HepG2 (cell line): ENCODE measurements around the gene CRYM. TPM values are rescaled to one million over a fixed set of nuclear protein-coding genes. Genes with fewer than 3 reads are reported as not detected.

Source experiments
- FOXM1 ChIP-seq: sonication (generic); formaldehyde crosslinking; IDR thresholded peaks from 2 replicates; pipeline ENCODE4 v1.5.0; 2020; ENCODE audit warnings: missing genetic modification reagents
- KDM2A ChIP-seq: sonication (generic); formaldehyde crosslinking; IDR thresholded peaks from 2 replicates; pipeline ENCODE4 v1.4.0; 2020; ENCODE audit warnings: low read depth, missing genetic modification reagents, borderline replicate concordance
- KLF12 ChIP-seq: sonication (generic); formaldehyde crosslinking; IDR thresholded peaks from 2 replicates; pipeline ENCODE4 v1.4.0; 2020; ENCODE audit warnings: missing genetic modification reagents, borderline replicate concordance
- KLF13 ChIP-seq: sonication (generic); formaldehyde crosslinking; IDR thresholded peaks from 2 replicates; pipeline ENCODE4 v1.4.0; 2020; ENCODE audit warnings: mild to moderate bottlenecking, missing genetic modification reagents
- NR2C2 ChIP-seq: sonication (generic); formaldehyde crosslinking; IDR thresholded peaks from 2 replicates; pipeline ENCODE4 v1.4.0; 2020; ENCODE audit warnings: missing genetic modification reagents, mild to moderate bottlenecking, moderate library complexity, borderline replicate concordance
- RAD21 ChIP-seq: fragments of 450-650 bp; formaldehyde crosslinking; IDR thresholded peaks from 2 replicates; pipeline ENCODE4 v1.5.0; 2020; ENCODE audit warnings: mild to moderate bottlenecking
- SIN3B ChIP-seq: fragments of 150-350 bp; IDR thresholded peaks from 2 replicates; pipeline ENCODE4 v1.6.1; 2014; ENCODE audit warnings: low read length
- TEAD3 ChIP-seq: optimal IDR thresholded peaks from 2 replicates; pipeline ENCODE3; 2016; ENCODE audit warnings: borderline replicate concordance
- TOE1 ChIP-seq: sonication (generic); formaldehyde crosslinking; IDR thresholded peaks from 2 replicates; pipeline ENCODE4 v1.4.0; 2020; ENCODE audit warnings: mild to moderate bottlenecking, missing genetic modification reagents
- TOPORS ChIP-seq: sonication (generic); formaldehyde crosslinking; IDR thresholded peaks from 2 replicates; pipeline ENCODE4 v1.8.0; 2023; ENCODE audit warnings: mild to moderate bottlenecking, missing genetic modification reagents
- ZNF160 ChIP-seq: sonication (generic); formaldehyde crosslinking; IDR thresholded peaks from 2 replicates; pipeline ENCODE4 v1.8.0; 2022; ENCODE audit warnings: mild to moderate bottlenecking, inconsistent platforms, missing genetic modification reagents
- ZNF326 ChIP-seq: sonication (generic); formaldehyde crosslinking; IDR thresholded peaks from 2 replicates; pipeline ENCODE4 v1.4.0; 2020; ENCODE audit warnings: missing genetic modification reagents, borderline replicate concordance
- ZNF510 ChIP-seq: sonication (generic); formaldehyde crosslinking; IDR thresholded peaks from 2 replicates; pipeline ENCODE4 v1.4.0; 2020; ENCODE audit warnings: low read depth, mild to moderate bottlenecking, missing genetic modification reagents
- ZNF572 ChIP-seq: sonication (generic); formaldehyde crosslinking; IDR thresholded peaks from 2 replicates; pipeline ENCODE4 v1.5.1; 2020; ENCODE audit warnings: mild to moderate bottlenecking, missing genetic modification reagents
- ZNF790 ChIP-seq: sonication (generic); formaldehyde crosslinking; IDR thresholded peaks from 2 replicates; pipeline ENCODE4 v1.8.0; 2022; ENCODE audit warnings: missing genetic modification reagents, mild to moderate bottlenecking, borderline replicate concordance
- ZSCAN22 ChIP-seq: sonication (generic); formaldehyde crosslinking; IDR thresholded peaks from 2 replicates; pipeline ENCODE4 v1.4.0; 2020; ENCODE audit warnings: mild to moderate bottlenecking, missing genetic modification reagents
- polyA plus RNA-seq, 8 experiments: library from polyadenylated mRNA; depleted of rRNA in 3 of 8; stranded (reverse) in 7 of 8; unstranded in 1 of 8; fragments of >200 nt; fragmentation: Illumina TruSeq in 4 of 8; extraction: Trizol in 4 of 8; gene quantifications; 2 replicates each; pipeline versions ENCODE4 v1.2.1 to v1.2.3, GENCODE V29; 2011 to 2016; ENCODE audit warnings: low read depth in 4 of 8, missing spikeins in 1 of 8, mixed read lengths in 1 of 8; ENCODE audit not compliant: insufficient read depth in 1 of 8
- total RNA-seq, 5 experiments: library from RNA; depleted of rRNA; stranded (reverse); fragments of >200 nt; fragmentation: Illumina TruSeq; extraction: Trizol; gene quantifications; 2 replicates each; pipeline ENCODE4 v1.2.3, GENCODE V29; 2016; ENCODE audit warnings: low read depth in 1 of 5
- TF ChIP-seq, protein P1 (sequence below): sonication (generic); formaldehyde crosslinking; IDR thresholded peaks from 2 replicates; pipeline ENCODE4 v1.8.0; 2022; ENCODE audit warnings: mild to moderate bottlenecking, missing genetic modification reagents, borderline replicate concordance
- TF ChIP-seq, protein P2 (sequence below): IDR thresholded peaks from 2 replicates; pipeline ENCODE4 v1.6.1; 2016
- TF ChIP-seq, protein P3 (sequence below): sonication (generic); formaldehyde crosslinking; IDR thresholded peaks from 2 replicates; pipeline ENCODE4 v1.4.0; 2020; ENCODE audit warnings: low read depth, mild to moderate bottlenecking, missing genetic modification reagents
- TF ChIP-seq, protein P4 (sequence below): IDR thresholded peaks from 2 replicates; pipeline ENCODE4 v1.6.1; 2018; ENCODE audit warnings: missing genetic modification reagents
- TF ChIP-seq, protein P5 (sequence below): IDR thresholded peaks from 2 replicates; pipeline ENCODE4 v1.6.1; 2016; ENCODE audit warnings: missing compliant biosample characterization, missing genetic modification reagents, borderline replicate concordance
- TF ChIP-seq, protein P6 (sequence below): IDR thresholded peaks from 2 replicates; pipeline ENCODE4 v1.6.1; 2016; ENCODE audit warnings: missing compliant biosample characterization, missing genetic modification reagents, borderline replicate concordance

The CRYM gene
- total and polyA plus RNA-seq, 2 of the 13 experiments (the other 11 are each of a cell fraction or from before 2014, with no cell fraction given), result 1.9 to 2.2 TPM

DNA sequence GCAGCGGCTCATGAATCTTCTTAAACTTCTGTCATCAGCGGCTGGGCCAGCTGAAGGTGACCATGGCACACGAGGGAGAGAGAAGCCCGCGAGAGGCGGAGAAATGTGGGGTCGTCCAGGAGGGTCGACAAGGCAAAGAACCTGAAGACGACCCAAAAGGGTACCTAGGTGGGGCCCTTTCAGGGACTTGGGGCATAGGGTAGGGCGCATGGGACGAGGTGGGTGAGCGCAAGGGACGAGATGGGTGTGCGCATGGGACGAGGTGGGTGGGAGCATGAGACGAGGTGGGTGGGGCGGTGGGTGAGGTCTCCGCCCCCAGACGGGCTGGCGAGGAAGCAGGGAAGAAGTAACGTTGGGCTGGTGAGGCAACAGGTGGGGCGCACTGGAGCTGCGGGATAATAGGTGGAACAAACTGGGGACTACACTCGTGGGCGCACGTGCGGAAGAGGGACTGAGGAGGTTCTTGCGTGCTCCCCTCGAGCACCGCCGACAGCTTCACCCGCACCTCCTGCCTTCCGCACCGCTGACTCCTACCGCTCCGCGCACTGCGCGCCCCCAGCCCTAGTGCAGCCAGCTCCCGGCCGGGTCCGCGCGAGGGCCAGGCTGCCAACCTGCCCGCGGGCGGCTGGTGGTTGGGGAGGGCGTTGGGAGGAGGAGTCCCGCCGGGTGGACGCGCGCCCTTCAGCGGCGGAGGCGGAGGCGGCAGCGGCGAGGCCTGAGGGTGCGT lies 23.2 kb upstream of the CRYM start (continued):
- TF ChIP-seq, protein P1, sequence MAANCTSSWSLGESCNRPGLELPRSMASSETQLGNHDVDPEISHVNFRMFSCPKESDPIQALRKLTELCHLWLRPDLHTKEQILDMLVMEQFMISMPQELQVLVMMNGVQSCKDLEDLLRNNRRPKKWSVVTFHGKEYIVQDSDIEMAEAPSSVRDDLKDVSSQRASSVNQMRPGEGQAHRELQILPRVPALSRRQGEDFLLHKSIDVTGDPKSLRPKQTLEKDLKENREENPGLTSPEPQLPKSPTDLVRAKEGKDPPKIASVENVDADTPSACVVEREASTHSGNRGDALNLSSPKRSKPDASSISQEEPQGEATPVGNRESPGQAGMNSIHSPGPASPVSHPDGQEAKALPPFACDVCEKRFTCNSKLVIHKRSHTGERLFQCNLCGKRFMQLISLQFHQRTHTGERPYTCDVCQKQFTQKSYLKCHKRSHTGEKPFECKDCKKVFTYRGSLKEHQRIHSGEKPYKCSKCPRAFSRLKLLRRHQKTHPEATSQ, result peak; percentile 94
- peak; percentile 96 for TF ChIP-seq KDM2A (CRISPR knock-in tag)
- no peak; the same call in 1 of the 2 replicates for TF ChIP-seq KLF13 (CRISPR knock-in tag)
- peak; percentile 76 for TF ChIP-seq TEAD3 (CRISPR knock-in tag)
- peak; percentile 44; the same call in 1 of the 2 replicates for TF ChIP-seq FOXM1
- TF ChIP-seq, protein P2, sequence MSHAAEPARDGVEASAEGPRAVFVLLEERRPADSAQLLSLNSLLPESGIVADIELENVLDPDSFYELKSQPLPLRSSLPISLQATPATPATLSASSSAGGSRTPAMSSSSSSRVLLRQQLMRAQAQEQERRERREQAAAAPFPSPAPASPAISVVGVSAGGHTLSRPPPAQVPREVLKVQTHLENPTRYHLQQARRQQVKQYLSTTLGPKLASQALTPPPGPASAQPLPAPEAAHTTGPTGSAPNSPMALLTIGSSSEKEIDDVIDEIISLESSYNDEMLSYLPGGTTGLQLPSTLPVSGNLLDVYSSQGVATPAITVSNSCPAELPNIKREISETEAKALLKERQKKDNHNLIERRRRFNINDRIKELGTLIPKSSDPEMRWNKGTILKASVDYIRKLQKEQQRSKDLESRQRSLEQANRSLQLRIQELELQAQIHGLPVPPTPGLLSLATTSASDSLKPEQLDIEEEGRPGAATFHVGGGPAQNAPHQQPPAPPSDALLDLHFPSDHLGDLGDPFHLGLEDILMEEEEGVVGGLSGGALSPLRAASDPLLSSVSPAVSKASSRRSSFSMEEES (CRISPR knock-in tag), result peak; percentile 28; the same call in 1 of the 2 replicates
- TF ChIP-seq, protein P3, sequence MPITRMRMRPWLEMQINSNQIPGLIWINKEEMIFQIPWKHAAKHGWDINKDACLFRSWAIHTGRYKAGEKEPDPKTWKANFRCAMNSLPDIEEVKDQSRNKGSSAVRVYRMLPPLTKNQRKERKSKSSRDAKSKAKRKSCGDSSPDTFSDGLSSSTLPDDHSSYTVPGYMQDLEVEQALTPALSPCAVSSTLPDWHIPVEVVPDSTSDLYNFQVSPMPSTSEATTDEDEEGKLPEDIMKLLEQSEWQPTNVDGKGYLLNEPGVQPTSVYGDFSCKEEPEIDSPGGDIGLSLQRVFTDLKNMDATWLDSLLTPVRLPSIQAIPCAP, result peak; percentile 73; the same call in 1 of the 2 replicates
- TF ChIP-seq ZNF572 (CRISPR knock-in tag), result no peak
- no peak; the same call in 1 of the 2 replicates for TF ChIP-seq NR2C2
- TF ChIP-seq ZNF326, result no peak
- peak; percentile 84; the same call in 1 of the 2 replicates for TF ChIP-seq RAD21 (CRISPR knock-in tag)
- TF ChIP-seq ZNF510 (CRISPR knock-in tag), result no peak
- TF ChIP-seq, protein P4, sequence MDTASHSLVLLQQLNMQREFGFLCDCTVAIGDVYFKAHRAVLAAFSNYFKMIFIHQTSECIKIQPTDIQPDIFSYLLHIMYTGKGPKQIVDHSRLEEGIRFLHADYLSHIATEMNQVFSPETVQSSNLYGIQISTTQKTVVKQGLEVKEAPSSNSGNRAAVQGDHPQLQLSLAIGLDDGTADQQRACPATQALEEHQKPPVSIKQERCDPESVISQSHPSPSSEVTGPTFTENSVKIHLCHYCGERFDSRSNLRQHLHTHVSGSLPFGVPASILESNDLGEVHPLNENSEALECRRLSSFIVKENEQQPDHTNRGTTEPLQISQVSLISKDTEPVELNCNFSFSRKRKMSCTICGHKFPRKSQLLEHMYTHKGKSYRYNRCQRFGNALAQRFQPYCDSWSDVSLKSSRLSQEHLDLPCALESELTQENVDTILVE, result no peak
- TF ChIP-seq SIN3B, result no peak
- peak; percentile 74; the same call in 1 of the 2 replicates for TF ChIP-seq ZNF790 (CRISPR knock-in tag)
- no peak for TF ChIP-seq TOE1 (CRISPR knock-in tag)
- TF ChIP-seq ZNF160 (CRISPR knock-in tag), result peak; percentile 88; the same call in 1 of the 2 replicates
- no peak for TF ChIP-seq TOPORS (CRISPR knock-in tag)
- TF ChIP-seq, protein P5, sequence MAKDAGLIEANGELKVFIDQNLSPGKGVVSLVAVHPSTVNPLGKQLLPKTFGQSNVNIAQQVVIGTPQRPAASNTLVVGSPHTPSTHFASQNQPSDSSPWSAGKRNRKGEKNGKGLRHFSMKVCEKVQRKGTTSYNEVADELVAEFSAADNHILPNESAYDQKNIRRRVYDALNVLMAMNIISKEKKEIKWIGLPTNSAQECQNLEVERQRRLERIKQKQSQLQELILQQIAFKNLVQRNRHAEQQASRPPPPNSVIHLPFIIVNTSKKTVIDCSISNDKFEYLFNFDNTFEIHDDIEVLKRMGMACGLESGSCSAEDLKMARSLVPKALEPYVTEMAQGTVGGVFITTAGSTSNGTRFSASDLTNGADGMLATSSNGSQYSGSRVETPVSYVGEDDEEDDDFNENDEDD, result peak; percentile 91
- TF ChIP-seq ZSCAN22, result peak; percentile 79; the same call in 1 of the 2 replicates
- peak; percentile 71; the same call in 1 of the 2 replicates for TF ChIP-seq KLF12 (CRISPR knock-in tag)
- TF ChIP-seq, protein P6, sequence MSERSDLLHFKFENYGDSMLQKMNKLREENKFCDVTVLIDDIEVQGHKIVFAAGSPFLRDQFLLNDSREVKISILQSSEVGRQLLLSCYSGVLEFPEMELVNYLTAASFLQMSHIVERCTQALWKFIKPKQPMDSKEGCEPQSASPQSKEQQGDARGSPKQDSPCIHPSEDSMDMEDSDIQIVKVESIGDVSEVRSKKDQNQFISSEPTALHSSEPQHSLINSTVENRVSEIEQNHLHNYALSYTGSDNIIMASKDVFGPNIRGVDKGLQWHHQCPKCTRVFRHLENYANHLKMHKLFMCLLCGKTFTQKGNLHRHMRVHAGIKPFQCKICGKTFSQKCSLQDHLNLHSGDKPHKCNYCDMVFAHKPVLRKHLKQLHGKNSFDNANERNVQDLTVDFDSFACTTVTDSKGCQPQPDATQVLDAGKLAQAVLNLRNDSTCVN (CRISPR knock-in tag), result peak; percentile 66; the same call in 1 of the 2 replicates
